ENCODE data around the gene TET1.

GRCh38 chr10:68558478-68558877 lies 1.7 kb upstream of the TET1 start:
- no peak for TF ChIP-seq CTCF (IDR thresholded peaks at IDR 0.05)
- TF ChIP-seq POLR2AphosphoS5 (IDR thresholded peaks at IDR 0.05; ENCODE audit: low read depth, low read length), result no peak
- TF ChIP-seq SIN3A (IDR thresholded peaks at IDR 0.05; ENCODE audit: borderline replicate concordance, insufficient read depth, low read depth, low read length), result no peak
- TF ChIP-seq REST (IDR thresholded peaks at IDR 0.05; ENCODE audit: insufficient read depth in 1 of 2, low read depth in 2 of 2, low read length in 1 of 2), result no peak
- no peak for TF ChIP-seq TCF7L2 (IDR thresholded peaks at IDR 0.05; ENCODE audit: low read depth, low read length)

Data from Panc1 (cell line).